GM19099 (cell line): Measurements from ENCODE around the gene DNA2.

Experiments
- POLR2A ChIP-seq: IDR thresholded peaks from 3 replicates; pipeline ENCODE4 v1.6.1; 2011; ENCODE audit warnings: low read depth; ENCODE audit not compliant: insufficient read length; ENCODE audit errors: extremely low read depth

DNA2 gene, protein sequence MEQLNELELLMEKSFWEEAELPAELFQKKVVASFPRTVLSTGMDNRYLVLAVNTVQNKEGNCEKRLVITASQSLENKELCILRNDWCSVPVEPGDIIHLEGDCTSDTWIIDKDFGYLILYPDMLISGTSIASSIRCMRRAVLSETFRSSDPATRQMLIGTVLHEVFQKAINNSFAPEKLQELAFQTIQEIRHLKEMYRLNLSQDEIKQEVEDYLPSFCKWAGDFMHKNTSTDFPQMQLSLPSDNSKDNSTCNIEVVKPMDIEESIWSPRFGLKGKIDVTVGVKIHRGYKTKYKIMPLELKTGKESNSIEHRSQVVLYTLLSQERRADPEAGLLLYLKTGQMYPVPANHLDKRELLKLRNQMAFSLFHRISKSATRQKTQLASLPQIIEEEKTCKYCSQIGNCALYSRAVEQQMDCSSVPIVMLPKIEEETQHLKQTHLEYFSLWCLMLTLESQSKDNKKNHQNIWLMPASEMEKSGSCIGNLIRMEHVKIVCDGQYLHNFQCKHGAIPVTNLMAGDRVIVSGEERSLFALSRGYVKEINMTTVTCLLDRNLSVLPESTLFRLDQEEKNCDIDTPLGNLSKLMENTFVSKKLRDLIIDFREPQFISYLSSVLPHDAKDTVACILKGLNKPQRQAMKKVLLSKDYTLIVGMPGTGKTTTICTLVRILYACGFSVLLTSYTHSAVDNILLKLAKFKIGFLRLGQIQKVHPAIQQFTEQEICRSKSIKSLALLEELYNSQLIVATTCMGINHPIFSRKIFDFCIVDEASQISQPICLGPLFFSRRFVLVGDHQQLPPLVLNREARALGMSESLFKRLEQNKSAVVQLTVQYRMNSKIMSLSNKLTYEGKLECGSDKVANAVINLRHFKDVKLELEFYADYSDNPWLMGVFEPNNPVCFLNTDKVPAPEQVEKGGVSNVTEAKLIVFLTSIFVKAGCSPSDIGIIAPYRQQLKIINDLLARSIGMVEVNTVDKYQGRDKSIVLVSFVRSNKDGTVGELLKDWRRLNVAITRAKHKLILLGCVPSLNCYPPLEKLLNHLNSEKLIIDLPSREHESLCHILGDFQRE

DNA sequence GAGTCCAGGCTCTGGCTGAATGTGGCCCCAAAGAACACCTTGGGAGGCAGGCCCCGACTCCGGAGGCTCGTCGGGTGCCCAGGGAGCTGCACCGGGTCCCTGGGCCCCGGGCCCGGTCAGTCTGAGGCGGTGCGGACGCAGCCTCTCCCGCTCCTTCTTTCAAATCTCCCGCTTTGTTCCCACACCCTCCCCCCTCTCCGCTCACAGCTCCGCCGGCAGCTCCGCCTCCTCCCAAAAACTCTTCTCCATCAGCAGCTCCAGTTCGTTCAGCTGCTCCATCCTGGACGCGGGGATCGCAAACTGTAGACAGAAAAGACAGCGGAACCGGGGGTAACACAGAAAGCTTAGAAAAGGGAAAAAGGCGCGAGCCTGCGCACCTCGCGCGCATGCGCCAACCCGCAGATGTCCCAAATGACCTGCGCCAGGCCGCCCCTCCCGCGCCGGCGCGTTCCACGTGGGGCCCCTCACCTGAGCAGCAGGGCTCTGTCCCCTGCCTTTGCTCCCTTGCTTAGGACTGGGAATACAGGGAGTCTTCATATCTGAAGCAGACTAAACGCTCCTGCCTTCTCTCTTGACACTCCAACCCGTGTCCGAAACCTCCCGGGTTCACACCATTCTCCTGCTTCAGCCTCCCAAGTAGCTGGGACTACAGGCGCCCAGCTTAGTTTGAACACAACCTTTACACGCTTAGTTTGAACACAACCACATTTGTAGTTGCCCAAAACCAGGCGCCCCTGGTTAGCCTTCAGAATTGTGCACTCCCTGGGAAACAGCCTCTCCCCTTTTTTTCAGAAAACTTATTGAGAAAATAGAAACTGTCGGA lies at the start of gene DNA2:
DNA2 (minus strand) TSS at position 388 of the 823 bp plus-strand sequence; CDS start at position 279, 109 bp downstream.
- TF ChIP-seq POLR2A, result peak; percentile 67

DNA sequence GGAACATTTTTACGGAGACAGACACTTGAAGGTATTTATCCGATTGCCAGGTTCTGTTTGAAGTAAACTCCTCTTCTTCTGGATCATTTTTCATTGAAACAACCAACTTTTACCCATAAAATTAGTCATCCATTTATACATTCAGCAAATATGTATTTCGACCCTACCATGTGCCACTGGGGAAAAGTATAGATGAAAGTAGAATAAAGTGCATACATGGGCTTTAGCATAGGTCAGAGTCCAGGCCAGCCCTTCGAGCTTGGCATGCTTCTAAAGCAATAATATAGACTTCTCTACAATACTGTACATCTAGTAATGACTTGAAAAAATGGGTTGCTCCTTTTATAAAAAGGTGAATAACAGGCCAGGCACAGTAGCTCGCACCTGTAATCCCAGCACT lies 45.4 kb upstream of the DNA2 start:
- TF ChIP-seq POLR2A, result no peak

DNA sequence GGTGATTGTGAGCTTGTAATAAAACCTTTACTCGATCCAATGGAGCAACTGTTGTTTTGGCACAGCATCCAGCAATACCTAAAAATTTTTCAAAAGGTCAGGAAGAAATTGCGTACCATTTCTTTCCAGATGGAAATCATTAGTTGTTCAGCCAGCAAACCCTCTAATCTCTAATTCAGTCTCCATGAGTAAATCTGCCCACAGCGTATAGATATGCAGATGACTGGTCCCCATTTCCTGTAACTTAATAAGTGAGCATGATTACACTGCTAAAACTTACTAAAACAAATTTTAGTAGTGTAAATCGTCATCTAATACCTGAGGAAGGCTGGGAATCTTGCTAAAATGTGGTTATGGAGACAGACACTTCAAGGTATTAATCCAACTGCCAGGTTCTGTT lies 45.0 kb upstream of the DNA2 start:
- no peak for TF ChIP-seq POLR2A

DNA sequence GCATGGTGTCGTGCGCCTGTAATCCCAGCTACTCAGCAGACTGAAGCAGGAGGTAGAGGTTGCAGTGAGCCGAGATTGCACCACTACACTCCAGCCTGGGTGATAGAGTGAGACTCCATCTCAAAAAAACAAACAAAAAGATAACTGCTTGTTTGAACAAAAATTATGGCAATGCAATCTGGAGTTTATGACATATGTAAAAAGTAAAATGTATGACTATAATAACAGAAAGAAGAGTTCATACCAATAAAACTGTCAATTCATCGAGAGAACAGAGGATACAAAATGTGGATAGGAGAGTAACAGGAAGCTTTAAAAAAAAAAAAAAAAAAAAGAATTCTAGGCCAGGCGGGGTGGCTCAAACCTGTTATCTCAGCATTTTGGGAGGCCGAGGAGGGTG lies 36.3 kb upstream of the DNA2 start:
- TF ChIP-seq POLR2A, result no peak

DNA sequence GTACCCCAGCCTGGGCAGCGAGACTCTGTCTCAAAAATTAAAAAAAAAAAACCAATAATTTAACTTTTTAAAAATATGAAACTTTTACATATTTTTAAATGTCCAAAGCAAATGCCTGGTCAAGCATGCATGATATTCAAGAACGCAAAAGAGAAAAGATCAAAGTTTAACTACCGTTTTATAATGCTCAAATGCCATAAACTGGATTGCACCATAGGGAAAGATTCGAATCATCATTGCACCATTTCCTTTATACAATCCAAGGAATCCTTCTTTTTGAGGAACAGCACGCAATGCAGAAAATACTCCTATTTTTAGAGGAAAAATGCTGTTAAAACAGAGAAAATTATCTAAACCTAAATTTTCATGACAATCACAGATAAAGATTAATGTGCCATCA lies 34.6 kb upstream of the DNA2 start:
- no peak for TF ChIP-seq POLR2A

DNA sequence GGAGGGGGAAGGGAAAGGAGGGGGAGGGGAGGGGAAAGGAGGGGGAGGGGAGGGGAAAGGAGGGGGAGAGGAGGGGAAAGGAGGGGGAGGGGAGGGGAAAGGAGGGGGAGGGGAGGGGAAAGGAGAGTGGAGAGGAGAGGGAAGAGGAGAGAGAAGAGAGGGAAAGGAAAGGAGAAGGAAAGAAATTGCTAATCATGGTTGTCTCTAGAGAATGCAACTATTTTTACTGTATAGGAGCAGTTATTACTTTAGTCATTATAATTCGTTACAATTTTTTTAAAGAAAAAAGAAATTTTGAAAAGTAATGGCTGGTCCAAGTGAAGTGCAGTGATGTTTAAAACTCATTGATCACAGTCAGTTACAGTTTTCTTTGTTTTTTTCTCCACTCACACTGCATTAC lies 31.1 kb upstream of the DNA2 start:
- TF ChIP-seq POLR2A, result no peak

DNA sequence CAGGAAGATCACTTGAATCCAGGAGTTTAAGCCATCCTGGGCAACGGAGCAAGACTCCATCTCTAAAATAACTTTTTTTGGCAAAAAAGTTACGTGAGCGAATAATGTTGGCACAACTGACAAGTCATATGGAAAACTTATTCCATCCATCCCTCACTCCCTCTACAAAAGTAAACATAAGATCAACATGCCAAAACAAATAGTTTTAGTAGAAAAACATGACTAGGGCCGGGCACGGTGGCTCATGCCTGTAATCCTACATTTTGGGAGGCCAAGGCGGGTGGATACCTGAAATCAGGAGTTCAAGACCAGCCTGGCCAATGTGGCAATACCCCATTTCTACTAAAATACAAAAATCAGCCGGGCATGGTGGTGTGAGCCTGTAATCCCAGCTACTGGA lies 29.9 kb upstream of the DNA2 start:
- TF ChIP-seq POLR2A, result no peak

DNA sequence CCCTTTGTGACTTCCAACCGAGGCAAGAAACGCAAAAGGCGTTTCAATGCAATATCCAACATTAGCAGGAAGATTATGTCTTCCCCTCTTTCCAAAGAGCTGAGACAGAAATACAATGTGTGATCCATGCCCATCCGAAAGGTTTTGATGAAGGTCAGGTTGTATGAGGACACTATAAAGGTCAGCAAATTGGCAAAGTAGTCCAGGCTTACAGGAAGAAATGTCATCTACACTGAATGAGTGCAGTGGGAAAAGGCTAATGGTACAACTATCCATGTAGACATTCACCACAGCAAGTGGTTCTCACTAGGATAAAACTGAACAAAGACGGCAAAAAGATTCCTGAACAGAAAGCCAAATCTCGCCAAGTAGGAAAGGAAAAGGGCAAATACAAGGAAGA lies 27.8 kb upstream of the DNA2 start:
- no peak for TF ChIP-seq POLR2A

DNA sequence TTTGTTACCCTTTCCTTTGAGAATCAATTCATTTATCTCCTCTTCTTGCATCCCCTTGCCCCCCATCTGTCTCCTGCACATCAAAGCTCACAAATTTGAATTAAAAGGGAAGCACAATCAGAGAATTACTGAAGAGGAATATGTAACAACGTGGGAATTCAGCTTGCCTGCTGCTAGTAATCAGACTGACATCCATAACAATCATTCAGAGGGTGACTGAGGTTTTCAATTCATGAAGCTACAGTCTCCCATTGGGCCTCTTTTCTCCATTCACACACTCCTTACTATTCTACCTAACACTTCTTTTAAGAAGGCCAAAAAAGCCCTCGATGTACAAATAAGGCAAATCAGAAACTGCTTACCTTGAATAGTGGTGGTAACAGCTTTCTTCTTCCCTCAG lies 24.3 kb upstream of the DNA2 start:
- no peak for TF ChIP-seq POLR2A

DNA sequence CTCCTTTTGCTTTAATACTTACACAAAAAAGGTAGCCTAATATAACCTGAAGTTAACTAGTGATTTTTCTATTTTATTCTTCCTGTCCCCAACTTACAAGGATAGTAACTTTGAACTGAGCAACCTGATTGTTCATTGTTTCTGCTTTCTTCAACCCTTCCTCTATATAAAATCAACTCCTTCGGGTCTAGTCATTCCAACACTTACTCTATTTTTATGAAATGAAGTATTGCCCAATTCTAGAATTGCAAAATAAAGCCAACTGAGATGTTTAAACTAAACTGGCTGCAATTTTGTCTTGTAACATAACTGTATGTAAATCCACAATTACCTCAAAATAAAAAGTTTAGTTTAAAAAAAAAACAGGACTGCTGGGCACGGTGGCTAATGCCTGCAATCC lies 20.3 kb upstream of the DNA2 start:
- TF ChIP-seq POLR2A, result no peak

DNA sequence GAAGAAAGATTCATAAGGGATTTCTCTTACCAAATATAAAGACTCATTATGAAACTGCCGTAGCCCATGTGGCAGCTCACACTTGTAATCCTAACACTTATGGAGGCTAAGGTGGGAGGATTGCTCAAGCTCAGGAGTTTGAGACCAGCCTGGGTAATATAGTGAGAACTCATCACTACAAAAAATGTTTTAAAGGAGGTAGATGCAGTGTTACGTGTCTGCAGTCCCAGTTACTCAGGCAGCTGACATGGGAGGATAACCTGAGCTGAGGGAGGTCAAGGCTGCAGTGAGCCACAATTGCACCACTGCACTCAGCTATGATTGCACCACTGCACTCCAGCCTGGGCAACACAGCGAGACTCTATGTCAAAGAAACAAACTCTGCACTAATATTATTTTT lies 18.1 kb upstream of the DNA2 start:
- TF ChIP-seq POLR2A, result no peak

DNA sequence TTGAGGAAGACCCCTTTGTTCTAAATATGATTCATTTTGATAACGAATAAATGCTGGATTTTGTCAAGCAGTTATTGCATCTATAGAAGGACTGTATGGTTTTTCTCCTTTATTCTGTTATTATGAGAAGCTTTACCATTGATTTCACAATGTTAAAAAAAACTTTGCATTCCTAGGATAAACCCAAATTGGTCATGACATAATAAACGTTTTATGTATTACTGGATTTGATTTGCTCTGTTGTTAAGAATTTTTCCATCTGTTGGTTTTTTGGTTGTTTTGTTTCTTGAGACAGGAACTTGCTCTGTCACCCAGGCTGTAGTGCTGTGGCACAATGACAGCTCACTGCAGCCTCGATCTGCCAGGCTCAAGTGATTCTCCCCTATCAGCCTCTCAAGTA lies 2.2 kb upstream of the DNA2 start:
- TF ChIP-seq POLR2A, result no peak

DNA sequence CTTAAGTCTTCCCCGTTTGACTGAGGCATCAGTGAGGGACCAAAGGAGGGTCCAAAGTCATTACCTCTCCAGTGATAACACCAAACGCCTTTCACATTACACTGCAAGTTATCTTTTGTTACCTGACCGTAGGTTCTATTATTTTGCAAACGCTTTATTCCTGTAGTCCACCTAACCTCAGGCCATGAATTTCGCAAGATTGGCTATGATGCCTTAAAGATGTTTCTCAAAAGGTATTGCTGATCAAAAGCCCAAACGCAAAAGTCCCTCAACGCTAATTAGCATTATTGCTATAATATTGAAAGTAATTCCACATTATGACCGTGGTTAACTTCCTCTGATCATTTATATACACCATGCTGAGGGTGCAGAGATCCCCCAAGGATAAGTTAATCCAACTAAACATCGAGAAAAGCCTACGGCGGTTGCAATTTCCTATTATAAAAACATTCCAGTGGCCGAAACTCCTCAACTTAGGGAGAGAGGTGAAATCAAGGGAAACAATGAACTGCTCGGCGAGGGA lies 649 bp downstream of the DNA2 start:
- no peak for TF ChIP-seq POLR2A

DNA sequence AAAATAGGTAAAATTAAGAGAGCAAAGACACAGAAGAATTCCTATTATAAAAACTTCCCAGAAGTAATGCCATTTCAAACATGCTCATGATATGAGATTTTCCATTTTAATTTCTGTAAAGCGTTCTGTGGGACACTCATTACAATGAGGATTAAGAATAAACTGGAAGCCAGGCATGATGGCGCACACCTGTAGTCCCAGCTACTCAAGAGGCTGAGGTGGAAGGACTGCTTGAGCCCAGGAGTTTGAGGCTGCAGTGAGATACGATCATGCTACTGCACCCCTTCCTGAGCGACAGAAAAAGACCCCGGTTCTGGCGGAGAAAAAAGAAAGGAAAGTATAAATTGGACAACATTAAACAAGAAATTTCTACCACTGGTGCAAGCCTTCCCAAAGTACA lies 1.5 kb downstream of the DNA2 start:
- no peak for TF ChIP-seq POLR2A

DNA sequence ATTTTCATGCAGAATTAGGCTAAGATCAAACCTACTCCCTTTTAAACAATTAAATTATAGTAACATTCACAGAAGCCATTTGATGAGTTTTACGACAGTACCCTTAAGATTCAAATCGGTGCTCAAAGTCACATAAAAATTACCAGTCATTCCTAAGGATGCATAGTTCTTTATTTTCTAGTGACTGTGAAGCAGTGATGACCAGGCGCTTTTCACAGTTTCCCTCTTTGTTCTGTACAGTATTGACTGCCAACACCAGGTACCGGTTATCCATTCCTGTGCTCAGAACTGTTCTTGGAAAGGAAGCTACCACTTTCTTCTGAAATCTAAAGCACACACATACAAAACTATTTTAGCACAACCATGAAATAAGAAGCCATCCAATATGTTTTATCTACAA lies 1.9 kb downstream of the DNA2 start:
- no peak for TF ChIP-seq POLR2A
